NCI-H1694 treated with DMSO at 0.1 percent for 48 hours (cell line): ENCODE results near the gene ZCCHC12.
A peak's percentile ranks its signal among the peaks of the same experiment; 100 is the strongest.
"Not testable (repeated sequence)": the region's sequence is repeated elsewhere in the genome, so short reads cannot be mapped to it uniquely, and the experiment has no call there.

ENCODE experiments used
- DNase-seq: peaks from one replicate; lab custom pipeline; 2025; lab: John Stamatoyannopoulos, UW

The ZCCHC12 gene

DNA sequence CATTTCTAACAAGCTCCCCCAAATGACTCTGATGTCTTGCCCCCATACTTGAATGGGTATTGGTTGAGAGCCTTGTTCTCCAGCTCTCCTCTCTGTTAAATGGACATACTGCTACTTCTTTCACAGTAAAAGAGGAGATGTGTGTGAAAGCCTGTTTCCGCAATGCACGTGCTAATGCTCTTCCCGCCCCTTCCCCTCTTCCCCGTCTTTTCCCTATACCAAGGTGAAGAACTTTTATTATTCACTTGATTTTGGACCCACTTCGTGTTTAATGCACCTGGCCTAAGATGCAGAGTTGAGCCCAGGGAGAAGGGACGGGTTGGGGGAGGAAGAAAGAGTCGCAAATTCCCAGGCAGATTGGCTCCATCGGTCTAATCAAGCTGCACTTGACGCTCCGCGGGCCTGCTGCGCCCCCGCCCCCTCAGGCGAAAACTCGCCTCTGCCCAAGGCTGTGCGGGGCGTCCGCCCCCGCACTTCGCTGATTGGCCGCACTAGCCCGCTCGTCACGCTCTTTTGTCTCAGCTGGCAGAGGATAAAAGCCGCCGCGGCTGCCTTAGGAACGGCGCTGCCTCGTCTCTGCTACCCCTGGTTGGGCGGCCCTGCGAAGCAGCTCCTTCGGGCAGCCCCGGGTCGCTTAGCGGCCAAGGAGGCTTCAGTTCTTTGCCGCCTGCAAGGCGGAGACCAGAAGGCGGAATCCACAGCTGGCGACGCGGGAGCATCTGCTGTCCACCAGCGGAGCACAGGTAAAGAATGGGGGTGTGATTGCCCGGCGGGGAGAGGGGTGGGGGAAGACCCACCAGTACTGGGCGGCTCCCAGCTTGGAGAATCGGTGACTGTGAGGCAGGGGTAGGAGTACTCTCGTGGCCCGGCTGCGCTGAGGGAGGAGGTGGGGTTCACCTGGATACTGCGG, at the start of gene ZCCHC12:
Gene ZCCHC12 (plus strand): TSS at position 562 of the 910 bp plus-strand sequence. CDS start 1,421 bp downstream, outside the sequence.
- peak; percentile 50 for DNase-seq

- DNase-seq = no peak
Measured at GRCh38 chrX:118779581-118779980, 44.0 kb upstream of the ZCCHC12 start.

DNA sequence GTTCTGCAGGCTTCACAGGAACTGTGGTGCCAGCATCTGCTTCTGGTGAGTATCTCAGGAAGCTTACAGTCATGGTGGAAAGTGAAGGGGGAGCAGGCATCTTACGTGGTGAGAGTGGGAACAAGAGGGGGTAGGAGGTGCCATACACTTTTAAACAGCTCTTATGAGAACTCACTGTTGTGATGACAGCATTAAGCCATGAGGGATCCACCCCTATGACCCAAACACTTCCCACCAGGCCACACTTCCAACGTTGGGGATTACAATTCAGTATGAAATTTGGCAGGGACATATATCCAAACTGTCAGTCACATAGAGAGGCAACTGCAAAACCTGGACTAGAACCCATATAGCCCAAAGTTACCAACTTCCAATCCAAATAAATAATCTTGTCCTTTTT, 43.1 kb upstream of the ZCCHC12 start:
- DNase-seq = no peak

- DNase-seq = no peak
Measured at GRCh38 chrX:118780911-118781310, 42.7 kb upstream of the ZCCHC12 start.

DNA sequence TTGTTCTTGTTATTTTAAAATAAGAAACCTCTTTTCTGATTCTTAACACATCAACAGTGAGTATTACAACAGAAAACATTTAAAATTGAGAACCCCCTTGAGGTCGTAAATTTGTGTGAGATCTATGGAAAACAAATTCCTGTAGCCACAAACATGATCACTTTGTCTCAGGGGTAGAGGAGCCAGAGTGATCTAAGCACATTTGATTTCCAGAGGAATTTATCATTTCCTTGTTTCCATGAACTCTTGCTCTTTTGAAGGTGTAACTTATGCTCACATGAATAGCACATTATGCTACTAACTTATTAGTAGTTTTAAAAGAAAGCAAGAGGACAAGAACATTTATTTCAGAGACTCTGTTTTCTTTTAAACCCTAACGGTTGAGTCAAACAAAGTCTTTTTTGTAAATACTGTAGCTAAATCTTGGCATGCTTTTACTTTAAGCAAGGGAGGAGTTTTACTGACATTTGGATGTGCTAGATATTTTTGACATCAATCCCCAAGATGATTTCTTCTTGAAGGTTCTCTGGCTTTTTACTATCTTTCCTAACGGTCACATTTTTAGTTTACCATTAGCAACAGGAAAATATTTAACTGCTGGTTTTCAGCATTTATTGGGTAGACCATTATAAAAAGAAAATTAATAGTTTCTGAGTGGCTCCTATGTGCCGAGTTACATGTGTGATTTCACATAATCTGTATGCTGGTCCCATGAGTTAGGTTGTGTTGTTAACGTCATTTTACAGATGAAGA, 27.9 kb upstream of the ZCCHC12 start:
- no peak for DNase-seq

DNA sequence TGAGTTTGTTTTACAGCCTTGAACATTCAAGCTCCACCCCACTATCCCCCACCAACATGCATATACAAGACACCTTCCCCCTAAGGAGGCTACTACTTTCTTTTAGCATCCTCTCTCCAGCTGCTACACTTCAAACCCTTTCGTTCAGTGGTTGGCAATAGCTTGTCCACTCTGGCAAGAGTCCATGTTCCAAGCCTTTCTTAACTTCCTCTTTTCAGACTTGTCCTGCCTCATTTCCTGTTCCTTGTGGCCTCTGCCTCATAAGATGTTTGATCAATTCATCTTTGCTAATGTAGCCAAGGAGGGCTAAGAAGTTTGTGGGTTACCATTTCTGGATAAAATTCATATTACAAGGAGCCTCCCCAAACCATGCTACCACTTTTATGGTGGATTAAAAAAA, 20.8 kb upstream of the ZCCHC12 start:
- DNase-seq = no peak

DNA sequence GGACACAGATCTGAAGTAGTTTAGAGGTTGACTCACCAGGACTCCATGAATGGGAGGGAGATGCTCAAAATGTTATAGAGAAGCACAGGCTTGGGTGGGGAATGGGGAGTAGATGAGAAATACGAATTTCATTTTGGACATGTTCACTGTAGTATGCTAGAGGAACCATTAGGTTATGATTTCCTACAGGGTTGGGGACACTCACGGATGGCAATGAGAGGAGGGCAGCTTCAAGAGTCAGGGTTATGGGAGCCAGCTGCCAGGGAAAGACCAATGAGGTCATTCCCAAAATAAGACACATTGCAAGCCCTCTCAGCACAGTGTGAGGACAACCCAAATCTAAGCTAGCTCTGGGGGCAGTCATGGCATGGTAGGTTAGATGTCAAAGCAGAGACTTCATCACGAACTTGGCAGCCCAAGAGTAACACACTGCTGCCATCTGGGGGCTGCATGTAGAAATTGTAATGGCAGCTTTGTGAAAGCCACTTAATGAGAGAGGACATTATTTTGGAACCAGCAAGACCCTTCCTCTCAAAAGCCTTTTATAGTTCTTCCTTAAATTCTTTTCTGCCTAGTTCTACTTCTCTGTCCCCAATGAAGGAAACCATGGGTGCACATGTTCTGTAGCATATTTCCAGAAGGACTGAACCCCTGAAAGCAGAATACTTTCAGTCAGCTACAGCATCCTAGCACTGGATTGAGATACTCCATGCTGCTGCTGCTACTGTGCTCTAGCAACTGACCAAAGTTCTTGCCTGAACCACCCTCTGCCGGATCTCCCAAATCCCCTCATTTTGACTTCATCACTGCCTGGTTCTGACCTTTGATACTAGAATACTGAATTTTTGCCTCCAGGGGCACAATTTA, 16.2 kb upstream of the ZCCHC12 start:
- DNase-seq = peak; percentile 58

GRCh38 chrX:118817257-118817656, 6.4 kb upstream of the ZCCHC12 start:
- DNase-seq = not testable (repeated sequence)

GRCh38 chrX:118824173-118824730, 628 bp downstream of the ZCCHC12 start:
- no peak for DNase-seq

DNA sequence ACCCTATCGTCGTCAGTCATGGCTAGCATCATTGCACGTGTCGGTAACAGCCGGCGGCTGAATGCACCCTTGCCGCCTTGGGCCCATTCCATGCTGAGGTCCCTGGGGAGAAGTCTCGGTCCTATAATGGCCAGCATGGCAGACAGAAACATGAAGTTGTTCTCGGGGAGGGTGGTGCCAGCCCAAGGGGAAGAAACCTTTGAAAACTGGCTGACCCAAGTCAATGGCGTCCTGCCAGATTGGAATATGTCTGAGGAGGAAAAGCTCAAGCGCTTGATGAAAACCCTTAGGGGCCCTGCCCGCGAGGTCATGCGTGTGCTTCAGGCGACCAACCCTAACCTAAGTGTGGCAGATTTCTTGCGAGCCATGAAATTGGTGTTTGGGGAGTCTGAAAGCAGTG, 1.6 kb downstream of the ZCCHC12 start:
- no peak for DNase-seq

DNA sequence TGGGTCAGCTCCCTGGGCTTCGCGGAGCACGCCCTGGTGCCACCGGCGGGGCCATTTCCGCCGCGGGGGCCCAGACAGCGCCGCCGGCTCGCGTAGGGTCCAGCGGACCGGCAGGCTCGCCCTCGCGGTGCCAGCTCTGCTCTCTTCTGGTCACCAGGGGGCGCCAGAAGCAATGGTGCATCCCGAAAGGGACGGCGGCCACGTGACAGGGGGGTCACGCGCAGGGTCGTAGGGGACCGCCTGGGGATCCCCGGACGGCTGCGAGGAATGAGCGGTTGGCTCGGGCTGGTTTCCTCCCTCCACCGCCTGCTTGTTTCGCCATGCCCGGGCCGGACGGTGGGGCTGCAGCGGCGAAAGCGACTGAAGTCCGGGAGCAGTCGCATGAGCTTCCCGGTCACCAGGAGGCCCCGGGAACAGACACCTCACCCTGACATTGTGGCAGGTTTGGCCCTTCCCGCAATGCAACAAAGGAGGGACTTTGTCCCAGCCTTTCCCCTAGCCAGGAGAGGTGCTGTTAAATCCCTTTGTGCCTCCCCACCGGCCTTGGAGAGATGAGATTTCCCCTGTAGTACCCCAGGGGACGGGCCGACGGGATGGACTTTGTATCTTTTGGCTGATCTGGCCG, 15.8 kb downstream of the ZCCHC12 start:
- peak; percentile 19 for DNase-seq

GRCh38 chrX:118847676-118848075, 24.1 kb downstream of the ZCCHC12 start:
- peak; percentile 81 for DNase-seq

DNA sequence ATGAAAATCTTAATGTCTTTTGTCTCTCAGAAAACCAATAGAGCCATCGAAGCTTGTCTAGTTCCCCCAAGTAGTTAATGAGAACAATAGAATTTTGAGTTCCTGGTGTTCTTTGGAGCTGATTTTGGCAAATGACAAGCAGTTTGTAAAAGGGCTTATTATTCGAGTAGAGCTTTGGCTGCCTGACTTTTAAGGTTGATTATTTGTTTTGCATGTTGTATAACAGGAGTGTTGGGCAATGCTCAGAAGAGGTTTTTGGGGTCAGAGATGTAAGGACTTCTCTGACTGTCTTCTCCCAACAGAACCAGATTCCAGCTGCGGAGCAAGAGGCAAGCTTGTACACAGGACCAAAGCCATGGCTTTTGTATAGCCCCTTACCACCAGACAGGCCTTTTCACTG, 30.0 kb downstream of the ZCCHC12 start:
- DNase-seq = no peak

GRCh38 chrX:118855681-118856310, 32.2 kb downstream of the ZCCHC12 start:
- no peak for DNase-seq

DNA sequence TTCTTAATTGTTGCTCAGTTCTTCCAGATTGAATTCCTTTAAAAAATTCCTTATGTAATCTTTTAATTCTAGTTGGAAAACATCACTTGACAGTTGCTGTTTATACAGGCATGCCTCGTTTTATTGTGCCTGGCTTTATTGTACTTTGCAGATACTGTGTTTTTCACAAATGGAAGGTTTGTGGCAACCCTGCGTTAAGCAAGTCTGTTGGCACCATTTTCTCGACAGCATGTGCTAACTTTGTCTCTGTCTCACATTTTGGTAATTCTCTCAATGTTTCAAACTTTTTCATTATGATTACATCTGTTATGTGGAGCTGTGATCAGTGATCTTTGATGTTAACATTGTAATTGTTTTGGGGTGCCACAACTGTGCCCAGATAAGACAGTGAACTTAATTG, 33.4 kb downstream of the ZCCHC12 start:
- no peak for DNase-seq

- DNase-seq = no peak
Measured at GRCh38 chrX:118861338-118861737, 37.7 kb downstream of the ZCCHC12 start.

DNA sequence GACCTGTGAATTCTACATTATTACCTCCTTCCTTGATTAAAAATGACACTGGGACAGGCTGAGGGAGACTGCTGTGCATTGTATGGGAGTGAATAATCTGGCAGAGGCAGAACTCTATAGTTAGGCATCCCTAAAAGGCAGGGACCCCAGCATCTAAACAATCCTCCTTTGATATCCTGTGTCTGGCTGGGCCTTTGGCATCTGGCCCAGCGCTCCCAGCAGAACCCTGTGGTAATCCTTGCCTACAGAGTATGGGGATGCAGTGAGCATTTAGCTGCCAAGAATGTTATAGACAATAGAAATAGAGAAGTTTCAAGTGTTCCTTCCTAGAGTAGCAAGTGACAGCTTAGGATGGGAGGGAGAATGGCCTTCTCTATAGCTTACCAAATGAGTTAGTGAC, 38.5 kb downstream of the ZCCHC12 start:
- no peak for DNase-seq

DNA sequence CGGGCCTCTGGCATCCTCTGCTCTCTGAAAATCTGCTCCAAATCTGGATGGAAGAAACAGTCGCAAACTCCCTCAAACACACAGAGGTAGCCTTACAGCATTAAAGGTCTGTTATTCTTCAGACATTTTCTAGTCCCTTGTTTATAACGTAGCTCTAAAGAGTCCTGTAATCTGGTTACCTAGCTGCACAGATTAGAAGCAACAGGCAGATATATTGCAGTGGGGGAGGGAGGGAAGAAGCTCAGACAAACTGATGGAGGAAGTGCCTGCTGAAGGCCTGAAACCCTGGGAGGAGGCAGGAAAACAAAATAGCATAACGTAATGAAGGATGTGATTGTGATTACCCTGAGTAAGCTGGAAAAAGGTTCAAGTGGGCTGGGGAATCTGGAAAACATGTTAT, 39.4 kb downstream of the ZCCHC12 start:
- no peak for DNase-seq

DNA sequence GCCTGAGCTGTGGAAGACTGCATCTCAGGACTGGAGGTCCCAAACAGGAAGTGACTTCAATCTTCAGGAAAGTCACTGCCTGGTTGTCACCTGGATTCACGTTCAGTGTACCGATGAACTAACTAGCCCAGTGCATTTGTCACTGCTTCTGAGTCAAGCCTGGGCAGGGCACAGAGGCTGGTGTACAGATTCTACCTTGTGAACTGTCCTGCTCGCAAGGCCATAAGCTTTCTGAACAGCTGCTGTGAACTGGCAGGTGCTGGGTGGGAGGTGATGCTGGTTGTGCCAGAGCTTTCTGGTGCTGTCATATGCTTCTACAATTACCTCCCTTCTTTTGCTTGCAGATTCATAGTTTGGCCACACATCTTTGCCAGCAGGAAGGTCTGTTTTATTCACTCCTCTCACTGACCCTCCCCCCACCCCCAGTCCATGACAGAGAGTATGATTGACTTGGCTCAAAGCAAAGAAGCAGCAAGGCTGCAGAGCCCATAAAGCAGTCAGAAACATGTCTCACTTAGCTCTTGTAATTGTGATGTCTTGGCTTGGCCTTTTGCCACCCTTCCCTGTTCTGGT, 40.5 kb downstream of the ZCCHC12 start:
- peak; percentile 77 for DNase-seq

DNA sequence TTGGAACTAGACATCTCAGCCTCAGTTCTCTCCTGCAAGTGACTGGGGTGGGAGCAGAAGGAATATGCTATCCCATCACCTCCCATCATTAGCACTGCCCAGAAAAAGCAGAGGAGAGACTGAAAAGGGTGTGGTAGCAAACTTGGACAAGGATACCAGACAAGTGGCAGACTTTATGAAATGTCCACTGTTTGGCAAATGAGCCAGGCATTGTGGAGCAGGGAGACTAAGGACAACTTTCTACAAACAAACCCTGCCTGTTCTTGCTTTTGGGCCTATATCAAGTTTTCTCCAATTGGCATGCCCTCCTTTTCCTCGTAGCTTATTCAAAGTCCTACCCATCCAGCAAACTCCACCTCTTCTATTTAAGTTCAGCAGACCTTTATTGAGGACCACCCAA, 41.6 kb downstream of the ZCCHC12 start:
- no peak for DNase-seq

DNA sequence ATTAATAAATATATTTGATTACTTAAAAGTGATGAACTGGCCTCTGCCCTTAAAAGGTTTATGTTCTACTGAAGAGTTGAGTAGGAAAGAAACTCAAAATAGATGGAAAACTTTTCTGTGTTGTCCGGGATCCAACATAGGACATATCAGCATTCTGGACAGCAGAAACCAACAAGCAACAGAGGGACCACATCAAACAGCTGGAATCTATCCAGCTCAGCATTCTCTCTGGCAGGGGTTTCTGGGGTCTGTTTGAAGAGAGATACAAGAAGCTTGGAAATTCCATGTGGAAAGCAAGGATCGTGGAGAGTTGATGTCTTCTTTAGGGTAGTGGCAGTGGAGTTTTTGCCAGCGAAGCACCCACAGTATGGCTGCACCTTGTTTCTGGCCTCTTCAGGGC, 43.6 kb downstream of the ZCCHC12 start:
- no peak for DNase-seq
